HK-2 (cell line): ENCODE results near the gene HMCN1.

Source experiments
- DNase-seq: peaks from one replicate; pipeline ENCODE4 v3.0.0-alpha.2; 2018; ENCODE audit not compliant: unreplicated experiment

HMCN1 gene

GRCh38 chr1:186089940-186090339, 355.7 kb downstream of the HMCN1 start:
- DNase-seq = no peak

- DNase-seq = no peak
Observed at GRCh38 chr1:186091222-186091720, 357.1 kb downstream of the HMCN1 start.

- DNase-seq = no peak
Observed at GRCh38 chr1:186093437-186093836, 359.2 kb downstream of the HMCN1 start.

- DNase-seq = no peak
Observed at GRCh38 chr1:186094172-186094571, 360.0 kb downstream of the HMCN1 start.

- no peak for DNase-seq
Observed at GRCh38 chr1:186099336-186100104, 365.3 kb downstream of the HMCN1 start.

- no peak for DNase-seq
Observed at GRCh38 chr1:186102107-186102506, 367.9 kb downstream of the HMCN1 start.

- no peak for DNase-seq
Observed at GRCh38 chr1:186102547-186103148, 368.5 kb downstream of the HMCN1 start.

- no peak for DNase-seq
Observed at GRCh38 chr1:186104459-186104858, 370.3 kb downstream of the HMCN1 start.

- DNase-seq = no peak
Observed at GRCh38 chr1:186112280-186112679, 378.1 kb downstream of the HMCN1 start.

GRCh38 chr1:186113461-186113860, 379.3 kb downstream of the HMCN1 start:
- DNase-seq = no peak

GRCh38 chr1:186118724-186119123, 384.5 kb downstream of the HMCN1 start:
- DNase-seq = no peak

GRCh38 chr1:186122837-186123236, 388.6 kb downstream of the HMCN1 start:
- no peak for DNase-seq

GRCh38 chr1:186125035-186125434, 390.8 kb downstream of the HMCN1 start:
- DNase-seq = no peak

- DNase-seq = no peak
Observed at GRCh38 chr1:186125511-186125910, 391.3 kb downstream of the HMCN1 start.

- no peak for DNase-seq
Observed at GRCh38 chr1:186129758-186130157, 395.6 kb downstream of the HMCN1 start.

- DNase-seq = no peak
Observed at GRCh38 chr1:186139115-186139514, 404.9 kb downstream of the HMCN1 start.

GRCh38 chr1:186139701-186140100, 405.5 kb downstream of the HMCN1 start:
- DNase-seq = no peak

GRCh38 chr1:186142159-186142558, 408.0 kb downstream of the HMCN1 start:
- DNase-seq = no peak

GRCh38 chr1:186142916-186143315, 408.7 kb downstream of the HMCN1 start:
- DNase-seq = no peak

- DNase-seq = no peak
Observed at GRCh38 chr1:186143481-186143880, 409.3 kb downstream of the HMCN1 start.

- no peak for DNase-seq
Observed at GRCh38 chr1:186144505-186144904, 410.3 kb downstream of the HMCN1 start.

GRCh38 chr1:186146974-186147373, 412.8 kb downstream of the HMCN1 start:
- no peak for DNase-seq

GRCh38 chr1:186149591-186149990, 415.4 kb downstream of the HMCN1 start:
- no peak for DNase-seq
